GM19395 (cell line): ENCODE measurements around the gene OR10J5.

ENCODE experiments used
- ATAC-seq: cut with Tn5 transposase; IDR thresholded peaks from one replicate; pipeline ENCODE4 v1.9.1; 2021; ENCODE audit warnings: mild to moderate bottlenecking, moderate library complexity; ENCODE audit not compliant: unreplicated experiment

OR10J5 gene

GRCh38 chr1:159492575-159493323, 43.1 kb downstream of the OR10J5 start:
- ATAC-seq, result no peak
